Ascending aorta (tissue), 2 donors: ENCODE measurements around the gene PIH1D1. TPM values are rescaled to one million over a fixed set of nuclear protein-coding genes. Genes with fewer than 3 reads are reported as not detected.
"Not testable (repeated sequence)": the region's sequence is repeated elsewhere in the genome, so short reads cannot be mapped to it uniquely, and the experiment has no call there.

Experiments used
- DNase-seq, 2 donors: peaks; one replicate each; pipeline ENCODE4 v3.0.0-alpha.2; 2019; ENCODE audit warnings: low spot score in 2 of 2
- H3K27ac ChIP-seq, 2 donors: fragments of 200-600 bp; sonication (generic); one replicate each; pipeline ENCODE4 v1.5.1; 2016 to 2017; ENCODE audit warnings: mild to moderate bottlenecking in 1 of 2
- H3K27me3 ChIP-seq: fragments of 200-600 bp; sonication (generic); one replicate; pipeline ENCODE4 v1.5.1; 2017
- H3K36me3 ChIP-seq, 2 donors: fragments of 200-600 bp; sonication (generic); one replicate each; pipeline ENCODE4 v1.5.1; 2016
- H3K4me1 ChIP-seq, 2 donors: fragments of 200-600 bp; sonication (generic); one replicate each; pipeline ENCODE4 v1.5.1; 2016 to 2017; ENCODE audit warnings: mild to moderate bottlenecking in 1 of 2
- H3K4me3 ChIP-seq, 2 donors: fragments of 200-600 bp; sonication (generic); one replicate each; pipeline ENCODE4 v1.5.1; 2016 to 2017; ENCODE audit warnings: mild to moderate bottlenecking in 1 of 2
- H3K9me3 ChIP-seq, 2 donors: fragments of 200-600 bp; sonication (generic); one replicate each; pipeline ENCODE4 v1.5.1; 2016
- intact Hi-C: fragments of 100-400 bp; cut with DNase I; formaldehyde crosslinking; loops from one replicate; pipeline ENCODE4 v1.15.1; 2023
- total RNA-seq: library from RNA; depleted of rRNA; stranded (reverse); fragments of >200 nt; gene quantifications from one replicate; pipeline ENCODE4 v1.1.0, GENCODE V29; 2016
- TF ChIP-seq, protein P1 (sequence below), 3 experiments: fragments of 200-600 bp in 2 of 3; fragments of 450-650 bp in 1 of 3; sonication (generic) in 2 of 3; IDR thresholded peaks; one replicate each; pipeline ENCODE4 v1.5.1; 2016 to 2019; ENCODE audit warnings: antibody characterized with exemption in 3 of 3, mild to moderate bottlenecking in 1 of 3, moderate library complexity in 1 of 3

Gene PIH1D1
- total RNA-seq, 1 donor from 2014 or later: 177 TPM

DNA sequence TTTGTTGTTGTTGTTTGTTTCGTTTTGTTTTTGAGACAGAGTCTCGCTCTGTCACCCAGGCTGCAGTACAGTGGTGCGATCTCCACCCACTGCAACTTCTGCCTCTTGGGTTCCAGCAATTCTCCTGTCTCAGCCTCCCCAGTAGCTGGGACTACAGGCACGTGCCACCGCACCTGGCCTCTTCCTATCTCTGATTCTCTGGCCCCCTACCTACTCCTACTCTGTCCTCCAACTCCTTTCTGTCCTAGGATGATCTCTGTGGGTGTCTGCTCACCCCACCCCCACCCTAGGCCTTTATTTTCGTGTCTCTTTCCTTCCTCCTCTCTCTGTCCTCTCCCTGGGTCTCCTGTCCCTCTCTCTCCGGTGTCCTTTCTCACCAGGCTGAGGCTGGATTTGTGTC, 1.2 kb downstream of the PIH1D1 start:
- intact Hi-C loops: loop anchor here (5.0 kb wide), 1 partner anchor 227 kb away; the partner anchor contains the start of gene PRMT1
- TF ChIP-seq, protein P1, sequence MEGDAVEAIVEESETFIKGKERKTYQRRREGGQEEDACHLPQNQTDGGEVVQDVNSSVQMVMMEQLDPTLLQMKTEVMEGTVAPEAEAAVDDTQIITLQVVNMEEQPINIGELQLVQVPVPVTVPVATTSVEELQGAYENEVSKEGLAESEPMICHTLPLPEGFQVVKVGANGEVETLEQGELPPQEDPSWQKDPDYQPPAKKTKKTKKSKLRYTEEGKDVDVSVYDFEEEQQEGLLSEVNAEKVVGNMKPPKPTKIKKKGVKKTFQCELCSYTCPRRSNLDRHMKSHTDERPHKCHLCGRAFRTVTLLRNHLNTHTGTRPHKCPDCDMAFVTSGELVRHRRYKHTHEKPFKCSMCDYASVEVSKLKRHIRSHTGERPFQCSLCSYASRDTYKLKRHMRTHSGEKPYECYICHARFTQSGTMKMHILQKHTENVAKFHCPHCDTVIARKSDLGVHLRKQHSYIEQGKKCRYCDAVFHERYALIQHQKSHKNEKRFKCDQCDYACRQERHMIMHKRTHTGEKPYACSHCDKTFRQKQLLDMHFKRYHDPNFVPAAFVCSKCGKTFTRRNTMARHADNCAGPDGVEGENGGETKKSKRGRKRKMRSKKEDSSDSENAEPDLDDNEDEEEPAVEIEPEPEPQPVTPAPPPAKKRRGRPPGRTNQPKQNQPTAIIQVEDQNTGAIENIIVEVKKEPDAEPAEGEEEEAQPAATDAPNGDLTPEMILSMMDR (IDR thresholded peaks at IDR 0.05): no peak
- Histone ChIP-seq H3K36me3 (peaks cover 8 to 16% of the 10 kb centered on the region in 2 donors), H3K9me3 (no peaks in the 10 kb centered on the region), H3K4me3 (peak overlapping the region in 1 of 2 donors; percentile 81), H3K4me1 (peaks cover 0 to 10% of the 10 kb centered on the region in 2 donors), H3K27ac (no peak overlapping the region), H3K27me3 (no peaks in the 10 kb centered on the region)
- DNase-seq: no peak

DNA sequence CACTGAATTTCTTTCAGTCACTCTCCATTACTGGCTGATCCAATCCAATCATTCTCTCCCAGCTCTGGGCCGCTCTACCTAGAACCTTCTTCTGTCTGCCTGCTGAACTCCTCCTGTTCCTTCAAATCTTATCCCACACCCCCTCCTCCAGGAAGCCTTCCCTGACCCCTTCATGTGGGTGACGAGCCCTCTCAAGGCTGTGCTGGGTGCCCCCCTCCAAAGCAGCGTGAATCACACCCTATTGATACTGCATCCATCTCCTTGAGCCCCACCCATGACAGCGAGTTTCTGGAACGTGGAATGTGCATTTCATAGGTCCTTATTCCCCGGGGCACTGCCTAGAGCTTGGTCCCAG, 3.2 kb downstream of the PIH1D1 start:
- no peaks in the 10 kb centered on the region for H3K27me3 ChIP-seq
- no peaks in the 10 kb centered on the region for H3K9me3 ChIP-seq
- no peak overlapping the region for H3K4me3 ChIP-seq
- H3K27ac ChIP-seq: no peak overlapping the region
- peaks cover 0 to 8% of the 10 kb centered on the region in 2 donors for H3K4me1 ChIP-seq
- H3K36me3 ChIP-seq: peaks cover 8 to 16% of the 10 kb centered on the region in 2 donors
- TF ChIP-seq, protein P1 (IDR thresholded peaks at IDR 0.05): no peak
- intact Hi-C loops: no loop called here
- DNase-seq: no peak

DNA sequence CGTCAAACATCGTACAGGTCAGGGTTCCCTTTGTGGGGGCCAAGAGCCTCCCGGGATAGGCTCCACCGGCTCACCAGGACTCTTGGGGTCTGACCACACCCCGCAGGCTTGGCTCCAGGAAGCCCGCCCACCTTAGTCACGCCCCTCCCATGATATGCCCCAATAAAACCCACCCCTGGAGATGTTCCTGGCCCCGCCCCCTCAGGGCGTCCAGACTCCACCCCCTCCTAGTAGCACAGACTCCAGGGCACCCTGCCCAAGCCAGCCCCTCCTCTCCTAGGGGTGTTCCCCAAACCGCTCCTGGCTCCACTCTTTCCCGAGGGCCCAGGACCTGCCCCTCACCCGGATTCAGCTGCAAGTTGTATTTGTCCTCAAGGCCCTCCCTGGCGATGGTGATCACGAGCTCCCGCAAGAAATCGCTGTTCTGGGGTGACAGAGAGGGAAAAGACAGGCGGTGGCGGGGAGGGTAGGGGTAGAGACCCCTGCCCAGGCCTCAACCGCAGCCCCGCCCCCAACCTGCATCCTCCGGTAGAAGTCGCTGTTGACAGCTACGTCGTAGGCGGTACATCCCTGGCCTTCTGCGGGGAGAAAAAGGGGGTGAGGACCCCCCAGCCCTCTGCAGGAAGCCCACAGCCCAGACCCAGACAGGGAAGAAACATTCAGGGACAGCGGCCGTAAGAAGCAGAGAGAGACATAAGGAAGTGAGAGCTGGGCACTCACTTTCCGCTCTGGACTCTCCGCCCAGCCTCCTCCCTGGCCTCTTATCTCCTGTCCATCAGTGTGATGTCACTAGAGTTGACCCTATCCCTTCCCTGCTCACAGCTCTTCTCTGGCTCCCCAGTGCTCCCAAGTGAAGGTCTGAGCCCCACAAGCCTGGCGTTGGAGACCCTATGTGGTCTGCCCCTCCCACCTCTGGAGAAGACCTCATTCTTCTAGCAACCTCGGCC, 3.9 kb downstream of the PIH1D1 start:
- Histone ChIP-seq H3K9me3 (no peaks in the 10 kb centered on the region), H3K27me3 (no peaks in the 10 kb centered on the region), H3K4me1 (peaks cover 0 to 8% of the 10 kb centered on the region in 2 donors), H3K36me3 (peaks cover 8 to 16% of the 10 kb centered on the region in 2 donors), H3K4me3 (no peak overlapping the region), H3K27ac (no peak overlapping the region)
- intact Hi-C loops: no loop called here
- TF ChIP-seq, protein P1 (IDR thresholded peaks at IDR 0.05): no peak
- no peak for DNase-seq

DNA sequence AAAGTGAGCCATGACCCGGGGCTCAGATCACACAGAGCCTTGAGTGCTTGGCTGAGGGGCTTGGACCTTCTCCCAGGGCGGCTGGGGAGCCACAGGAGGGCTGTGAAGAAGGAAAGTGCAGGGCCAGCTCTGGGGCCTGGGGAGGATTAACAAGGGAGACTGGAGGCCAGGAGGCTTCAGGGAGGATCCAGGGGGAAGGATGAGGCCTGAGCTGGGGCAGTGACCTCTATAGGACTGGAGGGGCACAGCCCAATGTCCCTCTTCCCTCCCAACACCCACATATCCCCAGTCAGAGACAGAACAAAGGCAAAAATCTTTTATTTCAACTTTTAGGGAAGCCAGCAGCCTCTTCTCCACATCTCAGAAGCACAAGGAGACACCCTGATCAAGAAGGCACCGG, 5.6 kb downstream of the PIH1D1 start:
- H3K4me3 ChIP-seq: no peak overlapping the region
- peaks cover 8 to 16% of the 10 kb centered on the region in 2 donors for H3K36me3 ChIP-seq
- DNase-seq: no peak
- no peaks in the 10 kb centered on the region for H3K9me3 ChIP-seq
- no peak overlapping the region for H3K27ac ChIP-seq
- intact Hi-C loops: no loop called here
- peaks cover 0 to 6% of the 10 kb centered on the region in 2 donors for H3K4me1 ChIP-seq
- peaks cover 3% of the 10 kb centered on the region for H3K27me3 ChIP-seq
- TF ChIP-seq, protein P1 (IDR thresholded peaks at IDR 0.05): no peak

DNA sequence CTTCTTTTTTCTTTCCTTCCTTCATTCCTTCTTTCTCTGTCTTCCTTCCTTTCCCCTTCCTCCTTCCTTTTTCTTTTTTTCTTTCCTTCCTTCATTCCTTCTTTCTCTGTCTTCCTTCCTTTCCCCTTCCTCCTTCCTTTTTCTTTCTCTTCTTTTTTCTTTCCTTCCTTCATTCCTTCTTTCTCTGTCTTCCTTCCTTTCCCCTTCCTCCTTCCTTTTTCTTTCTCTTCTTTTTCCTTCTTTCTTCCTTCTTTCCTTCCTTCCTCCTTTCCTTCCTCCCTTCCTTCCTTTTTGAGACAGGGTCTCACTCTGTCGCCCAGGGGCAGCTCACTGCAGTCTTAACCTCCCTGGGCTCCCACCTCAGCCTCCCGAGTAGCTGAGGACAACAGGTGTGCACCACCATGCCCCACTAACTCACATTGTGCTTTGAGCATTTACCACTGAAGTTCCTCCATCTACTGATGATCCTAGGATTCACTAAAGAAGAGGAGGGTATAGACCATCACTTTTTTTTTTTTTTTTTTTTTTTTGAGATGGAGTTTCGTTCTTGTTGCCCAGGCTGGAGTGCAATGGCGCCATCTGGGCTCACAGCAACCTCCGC, 7.4 kb downstream of the PIH1D1 start:
- H3K27me3 ChIP-seq, H3K9me3 ChIP-seq, DNase-seq, H3K4me1 ChIP-seq, intact Hi-C loops: not testable (repeated sequence)
- Histone ChIP-seq H3K36me3 (peaks cover 5 to 14% of the 10 kb centered on the region in 2 donors), H3K4me3 (peak overlapping the region in 1 of 2 donors; percentile 75), H3K27ac (peak overlapping the region in 1 of 2 donors; percentile 66)
